BJ (cell line): ENCODE results near the gene PCNT. TPM values are rescaled to one million over a fixed set of nuclear protein-coding genes. Genes with fewer than 3 reads are reported as not detected.

Experiments used
- CTCF ChIA-PET: fragments of 350-600 bp; formaldehyde crosslinking; extraction: SDS; loops from one replicate; lab custom pipeline; 2021; ENCODE audit warnings: antibody characterized with exemption, inconsistent platforms; lab: Yijun Ruan, JAX
- POLR2A ChIA-PET: fragments of 300-600 bp; sonication (Branson Sonifier 250); formaldehyde crosslinking; extraction: SDS; loops from one replicate; lab custom pipeline; 2021; ENCODE audit warnings: antibody characterized with exemption; lab: Charles Lee
- DNase-seq: peaks from one replicate; pipeline ENCODE4 v3.0.0-alpha.2; 2011; ENCODE audit warnings: low read depth
- H3K27me3 ChIP-seq: 2 replicates; pipeline ENCODE4 v1.6.0; 2011; ENCODE audit warnings: low read length; ENCODE audit not compliant: control insufficient read depth, insufficient read depth
- H3K36me3 ChIP-seq: 2 replicates; pipeline ENCODE4 v1.5.1; 2011; ENCODE audit warnings: low read length; ENCODE audit not compliant: control insufficient read depth, insufficient read depth
- H3K4me3 ChIP-seq: 2 replicates; pipeline ENCODE4 v1.5.1; 2011; ENCODE audit warnings: low read depth, mild to moderate bottlenecking, control low read depth, low read length
- polyA plus RNA-seq: library from polyadenylated mRNA; depleted of rRNA; stranded (reverse); fragments of >200 nt; gene quantifications from 2 replicates; pipeline ENCODE4 v1.2.3, GENCODE V29; 2011
- TF ChIP-seq, protein P1 (sequence below): IDR thresholded peaks from 2 replicates; pipeline ENCODE4 v1.5.1; 2011; ENCODE audit warnings: low read depth, mild to moderate bottlenecking, control low read depth, inconsistent platforms, low read length, moderate library complexity; ENCODE audit not compliant: insufficient read depth

The PCNT gene
- polyA plus RNA-seq, 1 experiment, result 11.0 TPM

GRCh38 chr21:46425571-46425970, 101.6 kb downstream of the PCNT start:
- Histone ChIP-seq H3K27me3 (no peaks in the 10 kb centered on the region), H3K36me3 (peaks cover 39% of the 10 kb centered on the region), H3K4me3 (no peak overlapping the region)
- TF ChIP-seq, protein P1, sequence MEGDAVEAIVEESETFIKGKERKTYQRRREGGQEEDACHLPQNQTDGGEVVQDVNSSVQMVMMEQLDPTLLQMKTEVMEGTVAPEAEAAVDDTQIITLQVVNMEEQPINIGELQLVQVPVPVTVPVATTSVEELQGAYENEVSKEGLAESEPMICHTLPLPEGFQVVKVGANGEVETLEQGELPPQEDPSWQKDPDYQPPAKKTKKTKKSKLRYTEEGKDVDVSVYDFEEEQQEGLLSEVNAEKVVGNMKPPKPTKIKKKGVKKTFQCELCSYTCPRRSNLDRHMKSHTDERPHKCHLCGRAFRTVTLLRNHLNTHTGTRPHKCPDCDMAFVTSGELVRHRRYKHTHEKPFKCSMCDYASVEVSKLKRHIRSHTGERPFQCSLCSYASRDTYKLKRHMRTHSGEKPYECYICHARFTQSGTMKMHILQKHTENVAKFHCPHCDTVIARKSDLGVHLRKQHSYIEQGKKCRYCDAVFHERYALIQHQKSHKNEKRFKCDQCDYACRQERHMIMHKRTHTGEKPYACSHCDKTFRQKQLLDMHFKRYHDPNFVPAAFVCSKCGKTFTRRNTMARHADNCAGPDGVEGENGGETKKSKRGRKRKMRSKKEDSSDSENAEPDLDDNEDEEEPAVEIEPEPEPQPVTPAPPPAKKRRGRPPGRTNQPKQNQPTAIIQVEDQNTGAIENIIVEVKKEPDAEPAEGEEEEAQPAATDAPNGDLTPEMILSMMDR, result no peak
- DNase-seq, result no peak
- ChIA-PET CTCF (no interaction called here), POLR2A (no interaction called here)

- DNase-seq, result no peak
- ChIA-PET POLR2A (no interaction called here), CTCF (no interaction called here)
- Histone ChIP-seq H3K36me3 (peaks cover 42% of the 10 kb centered on the region), H3K27me3 (no peaks in the 10 kb centered on the region), H3K4me3 (no peak overlapping the region)
- TF ChIP-seq, protein P1, result no peak
Observed at GRCh38 chr21:46426313-46427046, 102.5 kb downstream of the PCNT start.

DNA sequence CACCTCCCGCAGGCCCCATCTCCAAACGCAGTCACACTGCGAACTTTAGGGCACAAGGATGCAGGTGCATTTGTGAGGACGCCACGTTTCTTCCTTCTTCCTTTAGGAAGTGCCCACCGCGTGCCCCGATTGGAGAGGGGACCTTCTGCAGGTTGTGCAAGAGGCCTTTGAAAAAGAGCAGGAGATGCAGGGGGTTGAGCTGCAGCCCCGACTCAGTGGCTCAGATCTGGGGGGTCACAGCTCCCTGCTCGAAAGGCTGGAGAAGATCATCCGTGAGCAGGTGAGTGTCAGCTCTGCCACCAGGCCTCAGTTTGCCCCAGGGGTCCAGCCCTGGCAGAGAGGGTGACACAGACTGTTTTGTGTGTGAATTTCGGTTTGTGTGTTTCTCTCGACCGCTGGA, 103.6 kb downstream of the PCNT start:
- no peaks in the 10 kb centered on the region for H3K27me3 ChIP-seq
- POLR2A ChIA-PET, result no interaction called here
- no peak overlapping the region for H3K4me3 ChIP-seq
- H3K36me3 ChIP-seq, result peaks cover 44% of the 10 kb centered on the region
- DNase-seq, result no peak
- TF ChIP-seq, protein P1, result no peak
- CTCF ChIA-PET, result no interaction called here

DNA sequence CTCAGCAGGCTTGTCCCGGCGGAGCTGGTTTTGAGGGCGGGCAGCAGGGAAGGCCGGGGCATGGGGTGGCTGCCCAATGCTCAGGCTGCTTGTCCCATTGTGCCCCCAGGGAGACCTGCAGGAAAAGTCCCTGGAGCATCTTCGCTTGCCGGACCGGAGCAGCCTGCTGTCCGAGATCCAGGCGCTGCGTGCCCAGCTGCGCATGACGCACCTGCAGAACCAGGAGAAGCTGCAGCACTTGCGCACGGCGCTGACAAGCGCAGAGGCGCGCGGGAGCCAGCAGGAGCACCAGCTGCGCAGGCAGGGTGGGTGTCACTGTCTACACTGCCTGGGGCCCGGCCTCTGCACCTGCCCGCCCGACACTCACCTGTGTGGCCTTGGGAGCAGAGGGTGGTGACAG, 104.3 kb downstream of the PCNT start:
- no peak for DNase-seq
- ChIA-PET CTCF (no interaction called here), POLR2A (no interaction called here)
- Histone ChIP-seq H3K27me3 (no peaks in the 10 kb centered on the region), H3K36me3 (peaks cover 44% of the 10 kb centered on the region), H3K4me3 (no peak overlapping the region)
- TF ChIP-seq, protein P1, result no peak

- DNase-seq, result no peak
- CTCF ChIA-PET, result no interaction called here
- Histone ChIP-seq H3K4me3 (no peak overlapping the region), H3K27me3 (no peaks in the 10 kb centered on the region), H3K36me3 (peaks cover 43% of the 10 kb centered on the region)
- POLR2A ChIA-PET, result no interaction called here
- TF ChIP-seq, protein P1, result no peak
Observed at GRCh38 chr21:46428987-46429710, 105.2 kb downstream of the PCNT start.
